ENCODE results near the gene AXDND1. TPM values are rescaled to one million over a fixed set of nuclear protein-coding genes. Genes with fewer than 3 reads are reported as not detected.

AXDND1 gene
- polyA plus RNA-seq, 1 donor (not counting 4 experiments of a cell fraction or from before 2014, with no cell fraction given): 0.04 TPM

DNA sequence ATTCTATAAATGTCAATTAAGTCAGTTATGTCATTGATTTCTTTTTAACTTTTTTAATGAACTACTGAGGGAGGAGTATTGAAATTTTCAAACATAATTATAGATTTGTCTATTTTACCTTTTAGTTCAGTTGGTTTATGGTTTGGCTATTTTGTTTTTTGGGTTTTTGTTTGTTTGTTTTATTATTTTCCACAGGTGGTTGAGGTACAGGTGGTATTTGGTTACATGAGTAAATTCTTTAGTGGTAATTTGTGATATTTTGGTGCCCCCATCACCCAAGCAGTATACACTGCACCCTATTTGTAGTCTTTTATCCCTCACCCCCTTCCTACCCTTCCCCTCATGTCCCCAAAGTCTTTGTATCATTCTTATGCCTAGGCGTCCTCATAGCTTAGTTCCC is 235.3 kb downstream of the AXDND1 start:
- Histone ChIP-seq H3K4me1 (ENCODE audit: control insufficient read depth, extremely low read depth, insufficient read depth, low read length) (no peaks in the 10 kb centered on the region), H3K9ac (ENCODE audit: control insufficient read depth, extremely low read depth, insufficient read depth, low read length) (no peak overlapping the region), H3K27ac (ENCODE audit: control insufficient read depth, insufficient read depth, low read length) (no peak overlapping the region), H3K4me3 (ENCODE audit: control insufficient read depth in 2 of 3, extremely low read depth in 1 of 3, insufficient read depth in 2 of 3, low read depth in 1 of 3, low read length in 3 of 3) (no peak overlapping the region), H3K9me1 (ENCODE audit: control insufficient read depth, extremely low read depth, insufficient read depth, low read length) (no peaks in the 10 kb centered on the region), H4K20me1 (ENCODE audit: control insufficient read depth, extremely low read depth, insufficient read depth, low read length) (no peaks in the 10 kb centered on the region), H3K4me2 (ENCODE audit: control insufficient read depth, extremely low read depth, insufficient read depth, low read depth, low read length) (no peak overlapping the region), H3K9me3 (ENCODE audit: control insufficient read depth, low read depth, low read length) (no peaks in the 10 kb centered on the region), H2AFZ (ENCODE audit: control insufficient read depth, low read length) (no peak overlapping the region), H3K27me3 (ENCODE audit: control insufficient read depth, extremely low read depth, insufficient read depth, low read length) (no peaks in the 10 kb centered on the region), H3K79me2 (ENCODE audit: control insufficient read depth, insufficient read depth, low read length) (no peaks in the 10 kb centered on the region), H3K36me3 (ENCODE audit: control insufficient read depth in 2 of 2, extremely low read depth in 1 of 2, insufficient read depth in 2 of 2, low read length in 2 of 2) (no peaks in the 10 kb centered on the region)
- dilution Hi-C loops (cut with MboI; ENCODE audit: extremely low pct_ligation_motif_present, low sequenced_read_pairs): no loop called here
- TF ChIP-seq, protein P1, sequence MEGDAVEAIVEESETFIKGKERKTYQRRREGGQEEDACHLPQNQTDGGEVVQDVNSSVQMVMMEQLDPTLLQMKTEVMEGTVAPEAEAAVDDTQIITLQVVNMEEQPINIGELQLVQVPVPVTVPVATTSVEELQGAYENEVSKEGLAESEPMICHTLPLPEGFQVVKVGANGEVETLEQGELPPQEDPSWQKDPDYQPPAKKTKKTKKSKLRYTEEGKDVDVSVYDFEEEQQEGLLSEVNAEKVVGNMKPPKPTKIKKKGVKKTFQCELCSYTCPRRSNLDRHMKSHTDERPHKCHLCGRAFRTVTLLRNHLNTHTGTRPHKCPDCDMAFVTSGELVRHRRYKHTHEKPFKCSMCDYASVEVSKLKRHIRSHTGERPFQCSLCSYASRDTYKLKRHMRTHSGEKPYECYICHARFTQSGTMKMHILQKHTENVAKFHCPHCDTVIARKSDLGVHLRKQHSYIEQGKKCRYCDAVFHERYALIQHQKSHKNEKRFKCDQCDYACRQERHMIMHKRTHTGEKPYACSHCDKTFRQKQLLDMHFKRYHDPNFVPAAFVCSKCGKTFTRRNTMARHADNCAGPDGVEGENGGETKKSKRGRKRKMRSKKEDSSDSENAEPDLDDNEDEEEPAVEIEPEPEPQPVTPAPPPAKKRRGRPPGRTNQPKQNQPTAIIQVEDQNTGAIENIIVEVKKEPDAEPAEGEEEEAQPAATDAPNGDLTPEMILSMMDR (optimal IDR thresholded peaks at IDR 0.05 in 1 of 3, IDR thresholded peaks at IDR 0.05 in 1 of 3, conservative IDR thresholded peaks at IDR 0.05 in 1 of 3; ENCODE audit: extremely low read depth in 1 of 3, insufficient read depth in 2 of 3, low read length in 3 of 3): no peak
- no peak for TF ChIP-seq EZH2 (IDR thresholded peaks at IDR 0.05; ENCODE audit: low read length)
- DNase-seq (ENCODE audit: low read depth, low spot score): no peak
- no peak for FAIRE-seq

Small RNA genes lying within 50 kb of the gene (small RNA-seq; reads per million reads assigned to genes)
- gene MEF2AP1 (ENCODE audit: insufficient read length in 3 of 3, low read depth in 3 of 3, low replicate concordance in 1 of 3) (0 reads per million in 3 experiments), gene RNU5F-2P (ENCODE audit: insufficient read length in 3 of 3, low read depth in 3 of 3, low replicate concordance in 1 of 3) (0 reads per million in 3 experiments)

Other genes starting within 250 kb of the AXDND1 start
- gene ABL2, start 136.3 kb upstream of the AXDND1 start, polyA plus RNA-seq: 37.6 to 52.6 TPM (median 41.8 TPM) in 3 replicates
- 46.7 to 62.9 TPM (median 49.6 TPM) in 3 replicates for gene SOAT1, start 72.2 kb upstream of the AXDND1 start, polyA plus RNA-seq
- gene NPHS2, start 210.0 kb downstream of the AXDND1 start, polyA plus RNA-seq: not detected in 3 replicates
- 0.04 TPM in 1 of 3 replicates, not detected in the others for gene TDRD5, start 225.9 kb downstream of the AXDND1 start, polyA plus RNA-seq

Data from keratinocyte (primary cell).